HepG2 (cell line): ENCODE results near the gene ATOH8. TPM values are rescaled to one million over a fixed set of nuclear protein-coding genes. Genes with fewer than 3 reads are reported as not detected.
A peak's percentile ranks its signal among the peaks of the same experiment; 100 is the strongest.

ENCODE experiments used
- CCDC6 ChIP-seq: sonication (generic); formaldehyde crosslinking; IDR thresholded peaks from 2 replicates; pipeline ENCODE4 v1.8.1; 2022; ENCODE audit warnings: mild to moderate bottlenecking, missing genetic modification reagents, moderate library complexity
- MYC ChIP-seq: sonication (generic); formaldehyde crosslinking; IDR thresholded peaks from 2 replicates; pipeline ENCODE4 v1.9.0; 2021; ENCODE audit warnings: missing genetic modification reagents, borderline replicate concordance
- NFKB2 ChIP-seq: sonication (generic); formaldehyde crosslinking; IDR thresholded peaks from 2 replicates; pipeline ENCODE4 v1.4.0; 2020; ENCODE audit warnings: missing genetic modification reagents, borderline replicate concordance
- STAG1 ChIP-seq: sonication (generic); formaldehyde crosslinking; IDR thresholded peaks from 2 replicates; pipeline ENCODE4 v1.4.0; 2020; ENCODE audit warnings: missing genetic modification reagents
- U2AF1 ChIP-seq: fragments of 200-400 bp; formaldehyde crosslinking; optimal IDR thresholded peaks from 2 replicates; pipeline ENCODE3; 2017; ENCODE audit warnings: mild to moderate bottlenecking, low read depth, low read length
- ZNF441 ChIP-seq: sonication (generic); formaldehyde crosslinking; IDR thresholded peaks from 2 replicates; pipeline ENCODE4 v1.7.0; 2021; ENCODE audit warnings: missing genetic modification reagents, borderline replicate concordance
- polyA plus RNA-seq, 8 experiments: library from polyadenylated mRNA; depleted of rRNA in 3 of 8; stranded (reverse) in 7 of 8; unstranded in 1 of 8; fragments of >200 nt; fragmentation: Illumina TruSeq in 4 of 8; extraction: Trizol in 4 of 8; gene quantifications; 2 replicates each; pipeline versions ENCODE4 v1.2.1 to v1.2.3, GENCODE V29; 2011 to 2016; ENCODE audit warnings: low read depth in 4 of 8, missing spikeins in 1 of 8, mixed read lengths in 1 of 8; ENCODE audit not compliant: insufficient read depth in 1 of 8
- total RNA-seq, 5 experiments: library from RNA; depleted of rRNA; stranded (reverse); fragments of >200 nt; fragmentation: Illumina TruSeq; extraction: Trizol; gene quantifications; 2 replicates each; pipeline ENCODE4 v1.2.3, GENCODE V29; 2016; ENCODE audit warnings: low read depth in 1 of 5
- TF ChIP-seq, protein P1 (sequence below): IDR thresholded peaks from 2 replicates; pipeline ENCODE4 v1.6.1; 2016; ENCODE audit warnings: low read depth, missing genetic modification reagents, missing compliant biosample characterization

ATOH8 gene
- total and polyA plus RNA-seq, 2 of the 13 experiments (the other 11 are each of a cell fraction or from before 2014, with no cell fraction given): 0.13 to 0.61 TPM

GRCh38 chr2:85750587-85751575 lies 2.9 kb upstream of the ATOH8 start (continued):
- TF ChIP-seq ZNF441 (CRISPR knock-in tag) (no peak), CCDC6 (CRISPR knock-in tag) (0 out of 2 replicates have a peak, but pooled peaks have one; percentile 23), MYC (no peak), U2AF1 (no peak), NFKB2 (CRISPR knock-in tag) (peak; percentile 64; the same call in 1 of the 2 replicates), STAG1 (CRISPR knock-in tag) (peak; percentile 93)
- TF ChIP-seq, protein P1, sequence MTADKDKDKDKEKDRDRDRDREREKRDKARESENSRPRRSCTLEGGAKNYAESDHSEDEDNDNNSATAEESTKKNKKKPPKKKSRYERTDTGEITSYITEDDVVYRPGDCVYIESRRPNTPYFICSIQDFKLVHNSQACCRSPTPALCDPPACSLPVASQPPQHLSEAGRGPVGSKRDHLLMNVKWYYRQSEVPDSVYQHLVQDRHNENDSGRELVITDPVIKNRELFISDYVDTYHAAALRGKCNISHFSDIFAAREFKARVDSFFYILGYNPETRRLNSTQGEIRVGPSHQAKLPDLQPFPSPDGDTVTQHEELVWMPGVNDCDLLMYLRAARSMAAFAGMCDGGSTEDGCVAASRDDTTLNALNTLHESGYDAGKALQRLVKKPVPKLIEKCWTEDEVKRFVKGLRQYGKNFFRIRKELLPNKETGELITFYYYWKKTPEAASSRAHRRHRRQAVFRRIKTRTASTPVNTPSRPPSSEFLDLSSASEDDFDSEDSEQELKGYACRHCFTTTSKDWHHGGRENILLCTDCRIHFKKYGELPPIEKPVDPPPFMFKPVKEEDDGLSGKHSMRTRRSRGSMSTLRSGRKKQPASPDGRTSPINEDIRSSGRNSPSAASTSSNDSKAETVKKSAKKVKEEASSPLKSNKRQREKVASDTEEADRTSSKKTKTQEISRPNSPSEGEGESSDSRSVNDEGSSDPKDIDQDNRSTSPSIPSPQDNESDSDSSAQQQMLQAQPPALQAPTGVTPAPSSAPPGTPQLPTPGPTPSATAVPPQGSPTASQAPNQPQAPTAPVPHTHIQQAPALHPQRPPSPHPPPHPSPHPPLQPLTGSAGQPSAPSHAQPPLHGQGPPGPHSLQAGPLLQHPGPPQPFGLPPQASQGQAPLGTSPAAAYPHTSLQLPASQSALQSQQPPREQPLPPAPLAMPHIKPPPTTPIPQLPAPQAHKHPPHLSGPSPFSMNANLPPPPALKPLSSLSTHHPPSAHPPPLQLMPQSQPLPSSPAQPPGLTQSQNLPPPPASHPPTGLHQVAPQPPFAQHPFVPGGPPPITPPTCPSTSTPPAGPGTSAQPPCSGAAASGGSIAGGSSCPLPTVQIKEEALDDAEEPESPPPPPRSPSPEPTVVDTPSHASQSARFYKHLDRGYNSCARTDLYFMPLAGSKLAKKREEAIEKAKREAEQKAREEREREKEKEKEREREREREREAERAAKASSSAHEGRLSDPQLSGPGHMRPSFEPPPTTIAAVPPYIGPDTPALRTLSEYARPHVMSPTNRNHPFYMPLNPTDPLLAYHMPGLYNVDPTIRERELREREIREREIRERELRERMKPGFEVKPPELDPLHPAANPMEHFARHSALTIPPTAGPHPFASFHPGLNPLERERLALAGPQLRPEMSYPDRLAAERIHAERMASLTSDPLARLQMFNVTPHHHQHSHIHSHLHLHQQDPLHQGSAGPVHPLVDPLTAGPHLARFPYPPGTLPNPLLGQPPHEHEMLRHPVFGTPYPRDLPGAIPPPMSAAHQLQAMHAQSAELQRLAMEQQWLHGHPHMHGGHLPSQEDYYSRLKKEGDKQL (CRISPR knock-in tag): no peak
